H1 (cell line): ENCODE measurements around the gene WIPF1. TPM values are rescaled to one million over a fixed set of nuclear protein-coding genes. Genes with fewer than 3 reads are reported as not detected.
A peak's percentile ranks its signal among the peaks of the same experiment; 100 is the strongest.

Experiments used
- CTCF ChIA-PET: fragments of 300-600 bp; sonication (Branson Sonifier 250); formaldehyde crosslinking; loops from one replicate; lab custom pipeline; 2021; ENCODE audit not compliant: partially characterized antibody; lab: Charles Lee
- POLR2A ChIA-PET: fragments of 300-600 bp; sonication (Branson Sonifier 250); formaldehyde crosslinking; loops from one replicate; lab custom pipeline; 2021; ENCODE audit warnings: inconsistent platforms; ENCODE audit not compliant: partially characterized antibody; lab: Charles Lee
- DNase-seq, 2 experiments: peaks; one replicate each; pipeline versions ENCODE4 v3.0.0 to v3.0.0-alpha.2; 2010 to 2022; ENCODE audit warnings: low spot score in 2 of 2, low read depth in 1 of 2, mixed read lengths in 1 of 2
- FAIRE-seq: peaks from 2 replicates; lab custom pipeline; 2011; peaks lifted over from hg19 to GRCh38; lab: Jason Lieb, UNC
- H2AFZ ChIP-seq: 2 replicates; pipeline ENCODE4 v1.8.1; 2012; ENCODE audit warnings: low read length, inconsistent platforms
- H2AK5ac ChIP-seq: 2 replicates; pipeline ENCODE4 v1.6.1; 2013; ENCODE audit warnings: low read depth, low read length
- H2BK120ac ChIP-seq: replicated peaks from 2 replicates; pipeline ENCODE3; 2013; ENCODE audit warnings: low read depth, low read length, inconsistent platforms
- H2BK12ac ChIP-seq: 2 replicates; pipeline ENCODE4 v1.6.1; 2013; ENCODE audit warnings: low read depth, low read length
- H2BK15ac ChIP-seq: 2 replicates; pipeline ENCODE4 v1.6.1; 2013; ENCODE audit warnings: low read length
- H2BK20ac ChIP-seq: 2 replicates; pipeline ENCODE4 v1.6.1; 2013; ENCODE audit warnings: low read length
- H2BK5ac ChIP-seq: 2 replicates; pipeline ENCODE4 v1.6.1; 2013; ENCODE audit warnings: low read depth, low read length
- H3K14ac ChIP-seq: 2 replicates; pipeline ENCODE4 v1.6.1; 2013; ENCODE audit warnings: inconsistent platforms; ENCODE audit not compliant: insufficient read length
- H3K18ac ChIP-seq: 2 replicates; pipeline ENCODE4 v1.6.1; 2013; ENCODE audit warnings: low read length; ENCODE audit errors: extremely low read depth
- H3K23ac ChIP-seq: 2 replicates; pipeline ENCODE4 v1.6.1; 2013; ENCODE audit warnings: inconsistent platforms; ENCODE audit not compliant: insufficient read length
- H3K23me2 ChIP-seq: 2 replicates; pipeline ENCODE4 v1.6.1; 2013; ENCODE audit warnings: low read depth, low read length
- H3K27ac ChIP-seq: 2 replicates; pipeline ENCODE4 v1.6.1; 2011; ENCODE audit warnings: low read depth, low read length, inconsistent platforms
- H3K27me3 ChIP-seq, 4 experiments: replicated peaks in 1 of 4; 1 replicate in 1 of 4; 2 replicates in 3 of 4; pipeline versions ENCODE4 v1.6.1 to v1.8.1; 2011 to 2013; ENCODE audit warnings: low read length in 3 of 4, mild to moderate bottlenecking in 3 of 4, inconsistent platforms in 2 of 4, mixed read lengths in 2 of 4, moderate library complexity in 1 of 4; ENCODE audit not compliant: control insufficient read depth in 3 of 4, insufficient read depth in 3 of 4; ENCODE audit errors: extremely low read depth in 1 of 4
- H3K36me3 ChIP-seq, 4 experiments: 2 replicates each; pipeline versions ENCODE4 v1.6.1 to v1.8.1; 2011 to 2013; ENCODE audit warnings: mild to moderate bottlenecking in 4 of 4, low read length in 3 of 4, moderate library complexity in 2 of 4, control low read depth in 1 of 4, inconsistent platforms in 1 of 4; ENCODE audit not compliant: insufficient read depth in 4 of 4, control insufficient read depth in 2 of 4
- H3K4ac ChIP-seq: replicated peaks from 2 replicates; pipeline ENCODE3; 2013; ENCODE audit warnings: low read length, low read depth, mixed read lengths, inconsistent platforms; ENCODE audit not compliant: insufficient read length
- H3K4me1 ChIP-seq, 4 experiments: replicated peaks in 1 of 4; 1 replicate in 1 of 4; 2 replicates in 3 of 4; pipeline versions ENCODE4 v1.6.1 to v1.8.1; 2011 to 2013; ENCODE audit warnings: low read length in 3 of 4, inconsistent platforms in 2 of 4, mixed read lengths in 1 of 4; ENCODE audit not compliant: insufficient read depth in 4 of 4, control insufficient read depth in 3 of 4
- H3K4me2 ChIP-seq, 2 experiments: 2 replicates each; pipeline versions ENCODE4 v1.6.1 to v1.8.1; 2011 to 2013; ENCODE audit warnings: low read depth in 2 of 2, low read length in 2 of 2, control low read depth in 1 of 2, inconsistent platforms in 1 of 2, mild to moderate bottlenecking in 1 of 2; ENCODE audit not compliant: insufficient read depth in 1 of 2
- H3K4me3 ChIP-seq, 4 experiments: fragments of 200-600, 300-600 bp in 1 of 4; sonication (generic), shearing (Covaris generic), sonication (Bioruptor Twin) in 1 of 4; 2 replicates each; pipeline versions ENCODE4 v1.5.1 to v1.8.1; 2011 to 2016; ENCODE audit warnings: low read length in 4 of 4, low read depth in 3 of 4, control low read depth in 2 of 4, inconsistent platforms in 2 of 4, mild to moderate bottlenecking in 2 of 4, mixed read lengths in 1 of 4, moderate library complexity in 1 of 4; ENCODE audit not compliant: insufficient read depth in 2 of 4; ENCODE audit errors: extremely low read depth in 1 of 4
- H3K56ac ChIP-seq: replicated peaks from 2 replicates; pipeline ENCODE3; 2013; ENCODE audit warnings: low read depth, mild to moderate bottlenecking, mixed read lengths, low read length, inconsistent platforms; ENCODE audit not compliant: insufficient read length
- H3K79me1 ChIP-seq: 2 replicates; pipeline ENCODE4 v1.6.1; 2013; ENCODE audit warnings: low read depth, low read length, control low read depth
- H3K79me2 ChIP-seq, 2 experiments: 2 replicates each; pipeline versions ENCODE4 v1.6.1 to v1.8.1; 2012 to 2013; ENCODE audit warnings: low read length in 2 of 2, mild to moderate bottlenecking in 2 of 2, inconsistent platforms in 1 of 2; ENCODE audit not compliant: insufficient read depth in 2 of 2, control insufficient read depth in 1 of 2
- H3K9ac ChIP-seq, 4 experiments: replicated peaks in 1 of 4; 1 replicate in 1 of 4; 2 replicates in 3 of 4; pipeline versions ENCODE4 v1.6.1 to v1.8.1; 2011 to 2013; ENCODE audit warnings: low read depth in 3 of 4, low read length in 3 of 4, control low read depth in 2 of 4, mild to moderate bottlenecking in 2 of 4, moderate library complexity in 2 of 4, inconsistent platforms in 1 of 4; ENCODE audit errors: extremely low read depth in 1 of 4
- H3K9me3 ChIP-seq, 2 experiments: 2 replicates each; pipeline versions ENCODE4 v1.6.1 to v1.8.1; 2012 to 2013; ENCODE audit warnings: mild to moderate bottlenecking in 2 of 2, moderate library complexity in 2 of 2, control low read depth in 1 of 2, inconsistent platforms in 1 of 2, low read depth in 1 of 2, low read length in 1 of 2, mixed read lengths in 1 of 2; ENCODE audit not compliant: insufficient read depth in 2 of 2
- H4K20me1 ChIP-seq, 2 experiments: replicated peaks in 1 of 2; 2 replicates each; pipeline versions ENCODE3 to v1.8.1; 2011 to 2013; ENCODE audit warnings: inconsistent platforms in 2 of 2, low read length in 2 of 2, mild to moderate bottlenecking in 1 of 2; ENCODE audit not compliant: insufficient read depth in 2 of 2, control insufficient read depth in 1 of 2
- H4K5ac ChIP-seq: 2 replicates; pipeline ENCODE4 v1.6.1; 2013; ENCODE audit warnings: low read length, low read depth, mixed read lengths, inconsistent platforms; ENCODE audit not compliant: insufficient read length
- H4K8ac ChIP-seq: 2 replicates; pipeline ENCODE4 v1.8.0; 2013; ENCODE audit warnings: mild to moderate bottlenecking, moderate library complexity, low read length, inconsistent platforms; ENCODE audit not compliant: insufficient read depth; ENCODE audit errors: extremely low read depth
- H4K91ac ChIP-seq: replicated peaks from 2 replicates; pipeline ENCODE3; 2013; ENCODE audit warnings: low read length, mixed read lengths, inconsistent platforms; ENCODE audit not compliant: insufficient read length
- GTF2F1 ChIP-seq: IDR thresholded peaks from 2 replicates; pipeline ENCODE4 v1.6.1; 2012; ENCODE audit warnings: low read depth, low read length, improper control_type of control experiment, borderline replicate concordance
- KDM4A ChIP-seq: IDR thresholded peaks from one replicate; pipeline ENCODE4 v1.7.1; 2012; ENCODE audit warnings: low read depth, mild to moderate bottlenecking, moderate library complexity, low read length, inconsistent platforms; ENCODE audit not compliant: severe bottlenecking
- RAD21 ChIP-seq, 2 experiments: IDR thresholded peaks in 1 of 2; conservative IDR thresholded peaks in 1 of 2; 2 replicates each; pipeline ENCODE4 v1.6.1; 2011; ENCODE audit warnings: low read depth in 2 of 2, low read length in 2 of 2, improper control_type of control experiment in 1 of 2, inconsistent platforms in 1 of 2, mild to moderate bottlenecking in 1 of 2, moderate library complexity in 1 of 2
- SIN3A ChIP-seq, 2 experiments: IDR thresholded peaks in 1 of 2; conservative IDR thresholded peaks in 1 of 2; 2 replicates each; pipeline ENCODE4 v1.6.1; 2011 to 2012; ENCODE audit warnings: low read length in 2 of 2, improper control_type of control experiment in 1 of 2, low read depth in 1 of 2, mild to moderate bottlenecking in 1 of 2
- SIRT6 ChIP-seq: IDR thresholded peaks from one replicate; pipeline ENCODE4 v1.7.1; 2012; ENCODE audit warnings: low read length, inconsistent platforms
- SP2 ChIP-seq: IDR thresholded peaks from 2 replicates; pipeline ENCODE4 v1.6.1; 2012; ENCODE audit warnings: mild to moderate bottlenecking, low read length, inconsistent platforms
- TCF12 ChIP-seq: IDR thresholded peaks from 2 replicates; pipeline ENCODE4 v1.6.1; 2011; ENCODE audit warnings: low read depth, mild to moderate bottlenecking, low read length
- WGBS, 2 experiments: shearing (Covaris generic) in 1 of 2; methylation state at CpG; one replicate each; pipeline versions ENCODE4 v1.1.6 to v1.1.7; 2013 to 2015; ENCODE audit warnings: low lambda C conversion rate in 2 of 2, mixed read lengths in 2 of 2, inconsistent platforms in 1 of 2, low coverage in 1 of 2, missing lambda C conversion rate in 1 of 2; ENCODE audit not compliant: insufficient replicate concordance in 2 of 2, insufficient coverage in 1 of 2, insufficient read length in 1 of 2; ENCODE audit errors: extremely low coverage in 1 of 2, missing lambda C conversion rate in 1 of 2; 5-methylcytosine and 5-hydroxymethylcytosine counted together
- polyA plus RNA-seq, 7 experiments: library from polyadenylated mRNA; depleted of rRNA in 3 of 7; stranded (reverse) in 5 of 7; unstranded in 2 of 7; fragments of >200 nt in 5 of 7; fragments of 200-250 nt in 2 of 7; gene quantifications; 1 replicate in 5 of 7; 2 replicates in 1 of 7; 4 replicates in 1 of 7; pipeline versions ENCODE4 v1.2.1 to v1.2.3, GENCODE V29; 2011 to 2013; ENCODE audit warnings: missing spikeins in 2 of 7, mixed read lengths in 2 of 7
- total RNA-seq: library from RNA; stranded (reverse); fragmentation: NEBNext Ultra II Directional; extraction: Animal tissue kit (Norgen Biotek cat#: 25700); gene quantifications from 2 replicates; pipeline ENCODE4 v1.2.1, GENCODE V29; 2021
- TF ChIP-seq, protein P1 (sequence below): IDR thresholded peaks from 2 replicates; pipeline ENCODE4 v1.6.1; 2012; ENCODE audit warnings: inconsistent platforms

WIPF1 gene
- total and polyA plus RNA-seq, 2 of the 8 experiments (the other 6 are each of a cell fraction or from before 2014, with no cell fraction given), result 4.7 to 5.2 TPM

- Histone ChIP-seq H3K9ac (no peak overlapping the region), H3K79me2 (no peaks in the 10 kb centered on the region), H2BK12ac (no peak overlapping the region), H3K9me3 (peaks cover 0 to 2% of the 10 kb centered on the region in 2 experiments; a peak in 1 of 4 replicates), H3K23me2 (no peaks in the 10 kb centered on the region), H2BK120ac (no peak overlapping the region), H3K56ac (no peak overlapping the region), H3K4ac (no peak overlapping the region), H4K5ac (no peak overlapping the region), H3K27ac (no peak overlapping the region), H2AFZ (0 out of 2 replicates have a peak overlapping the region, but pooled peaks have one; percentile 67), H3K4me3 (no peak overlapping the region), H3K4me2 (peak overlapping the region in 1 of 2 experiments; percentile 16; a peak in 3 of 4 replicates), H2AK5ac (no peak overlapping the region), H2BK5ac (peak overlapping the region; percentile 68; the same call in 1 of the 2 replicates), H4K8ac (no peak overlapping the region), H4K20me1 (no peaks in the 10 kb centered on the region), H3K4me1 (peaks cover 0 to 2% (median 0%) of the 10 kb centered on the region in 4 experiments; a peak in 1 of 7 replicates), H2BK15ac (no peak overlapping the region), H3K23ac (no peak overlapping the region), H3K79me1 (no peaks in the 10 kb centered on the region), H3K27me3 (no peaks in the 10 kb centered on the region), H3K36me3 (no peaks in the 10 kb centered on the region), H3K18ac (no peak overlapping the region), H4K91ac (no peak overlapping the region), H3K14ac (no peak overlapping the region), H2BK20ac (no peak overlapping the region)
- ChIA-PET POLR2A (interaction anchor here (0.7 kb wide), 1 partner anchor 81 kb away, joined by 3 read pairs; no protein-coding TSS in a partner anchor), CTCF (interaction anchor here (0.7 to 3.5 kb wide), 36 partner anchors 9 to 200 kb away, joined by 3 to 77 read pairs (median 4); partner anchors contain the start of gene GPR155)
- 69% methylated on average over 20 of the region's 21 CpGs; no CpG with 5 or more reads in 1 of the 2 experiments for WGBS, 2 experiments
- FAIRE-seq (peak; percentile 32), DNase-seq (peak; percentile 38 to 65)
- TF ChIP-seq TCF12 (no peak), SIN3A (conservative IDR thresholded peaks at IDR 0.05 in 1 of 2, IDR thresholded peaks at IDR 0.05 in 1 of 2; ENCODE audit: low read depth in 1 of 2, low read length in 2 of 2) (0 out of 4 replicates have a peak, but pooled peaks of 1 of the 2 experiments have one; percentile 24), RAD21 (IDR thresholded peaks at IDR 0.05 in 1 of 2, conservative IDR thresholded peaks at IDR 0.05 in 1 of 2; ENCODE audit: low read depth in 2 of 2, low read length in 2 of 2) (peak; percentile 78 to 88), SIRT6 (no peak), SP2 (no peak), GTF2F1 (no peak), KDM4A (peak; percentile 38)
- TF ChIP-seq, protein P1, sequence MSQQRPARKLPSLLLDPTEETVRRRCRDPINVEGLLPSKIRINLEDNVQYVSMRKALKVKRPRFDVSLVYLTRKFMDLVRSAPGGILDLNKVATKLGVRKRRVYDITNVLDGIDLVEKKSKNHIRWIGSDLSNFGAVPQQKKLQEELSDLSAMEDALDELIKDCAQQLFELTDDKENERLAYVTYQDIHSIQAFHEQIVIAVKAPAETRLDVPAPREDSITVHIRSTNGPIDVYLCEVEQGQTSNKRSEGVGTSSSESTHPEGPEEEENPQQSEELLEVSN, result peak; percentile 49; the same call in 1 of the 2 replicates
Observed at GRCh38 chr2:174546519-174547506, 50.8 kb downstream of the WIPF1 start.
